ENCODE data around the gene C12orf57. TPM values are rescaled to one million over a fixed set of nuclear protein-coding genes. Genes with fewer than 3 reads are reported as not detected.
"Not testable (repeated sequence)": the region's sequence is repeated elsewhere in the genome, so short reads cannot be mapped to it uniquely, and the experiment has no call there.

C12orf57 gene
- total RNA-seq, 1 donor from 2014 or later, result 558 TPM

- intact Hi-C loops (cut with DNase I), result no loop called here
- peaks cover 0 to 5% of the 10 kb centered on the region in 2 donors for H3K4me1 ChIP-seq
- H3K27me3 ChIP-seq, result no peaks in the 10 kb centered on the region
- H3K4me3 ChIP-seq, result no peak overlapping the region
- H3K27ac ChIP-seq, result no peak overlapping the region
- TF ChIP-seq CTCF (IDR thresholded peaks at IDR 0.05), result no peak
- peaks cover 0 to 4% of the 10 kb centered on the region in 2 donors for H3K36me3 ChIP-seq
- no peaks in the 10 kb centered on the region for H3K9me3 ChIP-seq
- DNase-seq (ENCODE audit: low spot score in 2 of 2), result no peak
Observed at GRCh38 chr12:6902448-6902847, 41.4 kb upstream of the C12orf57 start.

GRCh38 chr12:6903722-6904121 lies 40.1 kb upstream of the C12orf57 start:
- H3K27me3 ChIP-seq, result no peaks in the 10 kb centered on the region
- H3K27ac ChIP-seq, result peak overlapping the region in 1 of 2 donors; percentile 73
- DNase-seq (ENCODE audit: low spot score in 2 of 2), result no peak
- no peak overlapping the region for H3K4me3 ChIP-seq
- H3K36me3 ChIP-seq, result peaks cover 0 to 4% of the 10 kb centered on the region in 2 donors
- intact Hi-C loops (cut with DNase I), result loop anchor here (1.0 kb wide), 3 partner anchors 12 to 36 kb away; partner anchors contain the start of genes SPSB2 and TPI1
- TF ChIP-seq CTCF (IDR thresholded peaks at IDR 0.05), result no peak
- H3K4me1 ChIP-seq, result peaks cover 0 to 5% of the 10 kb centered on the region in 2 donors
- H3K9me3 ChIP-seq, result no peaks in the 10 kb centered on the region

GRCh38 chr12:6904280-6905276 lies 39.2 kb upstream of the C12orf57 start, which contains the start of gene LRRC23:
Gene LRRC23, plus strand, starts transcription at chr12:6904822. Its CDS starts 812 bp downstream, at chr12:6905634.
- peak within 1 kb of the TSS; percentile 58 to 81 for H3K4me3 ChIP-seq
- intact Hi-C loops (cut with DNase I), result loop anchor here (1.0 kb wide), 3 partner anchors 13 to 37 kb away; partner anchors contain the start of genes SPSB2 and TPI1
- no peaks in the 10 kb centered on the region for H3K27me3 ChIP-seq
- peak; percentile 89 to 99 for DNase-seq (ENCODE audit: low spot score in 2 of 2)
- TF ChIP-seq CTCF (IDR thresholded peaks at IDR 0.05), result no peak
- H3K4me1 ChIP-seq, result peaks cover 0 to 5% of the 10 kb centered on the region in 2 donors
- H3K27ac ChIP-seq, result peak within 1 kb of the TSS; percentile 73 to 82
- no peaks in the 10 kb centered on the region for H3K9me3 ChIP-seq
- H3K36me3 ChIP-seq, result peaks cover 0 to 4% of the 10 kb centered on the region in 2 donors

- Histone ChIP-seq H3K27me3 (no peaks in the 10 kb centered on the region), H3K27ac (peak overlapping the region; percentile 73 to 82), H3K36me3 (peaks cover 0 to 4% of the 10 kb centered on the region in 2 donors), H3K4me3 (peak overlapping the region; percentile 58 to 81), H3K9me3 (no peaks in the 10 kb centered on the region), H3K4me1 (peaks cover 0 to 5% of the 10 kb centered on the region in 2 donors)
- intact Hi-C loops (cut with DNase I), result no loop called here
- TF ChIP-seq CTCF (IDR thresholded peaks at IDR 0.05), result no peak
- no peak for DNase-seq (ENCODE audit: low spot score in 2 of 2)
Observed at GRCh38 chr12:6905414-6906040, 38.3 kb upstream of the C12orf57 start.

- H3K9me3 ChIP-seq; intact Hi-C loops (cut with DNase I); DNase-seq (ENCODE audit: low spot score in 2 of 2); H3K36me3 ChIP-seq; H3K27me3 ChIP-seq; H3K27ac ChIP-seq; H3K4me1 ChIP-seq; H3K4me3 ChIP-seq: not testable (repeated sequence)
Observed at GRCh38 chr12:6908141-6908540, 35.7 kb upstream of the C12orf57 start.

Data from ascending aorta (tissue), 2 donors.